Measurements from ENCODE around the gene ALDH2.

DNA sequence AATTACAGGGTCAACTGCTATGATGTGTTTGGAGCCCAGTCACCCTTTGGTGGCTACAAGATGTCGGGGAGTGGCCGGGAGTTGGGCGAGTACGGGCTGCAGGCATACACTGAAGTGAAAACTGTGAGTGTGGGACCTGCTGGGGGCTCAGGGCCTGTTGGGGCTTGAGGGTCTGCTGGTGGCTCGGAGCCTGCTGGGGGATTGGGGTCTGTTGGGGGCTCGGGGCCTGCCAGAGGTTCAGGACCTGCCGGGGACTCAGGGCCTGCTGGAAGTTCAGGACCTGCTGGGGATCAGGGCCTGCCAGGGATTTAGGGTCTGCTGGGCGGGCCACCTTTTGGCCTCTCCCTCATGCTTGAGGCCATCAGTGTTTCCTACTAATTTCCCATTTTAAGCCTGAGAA, 37.1 kb downstream of the ALDH2 start:
- TF ChIP-seq CTCF (IDR thresholded peaks at IDR 0.05) (no peak), POLR2A (IDR thresholded peaks at IDR 0.05) (no peak)

Data from transverse colon (tissue), 3 donors.